ENCODE results near the gene KDM4C.

DNA sequence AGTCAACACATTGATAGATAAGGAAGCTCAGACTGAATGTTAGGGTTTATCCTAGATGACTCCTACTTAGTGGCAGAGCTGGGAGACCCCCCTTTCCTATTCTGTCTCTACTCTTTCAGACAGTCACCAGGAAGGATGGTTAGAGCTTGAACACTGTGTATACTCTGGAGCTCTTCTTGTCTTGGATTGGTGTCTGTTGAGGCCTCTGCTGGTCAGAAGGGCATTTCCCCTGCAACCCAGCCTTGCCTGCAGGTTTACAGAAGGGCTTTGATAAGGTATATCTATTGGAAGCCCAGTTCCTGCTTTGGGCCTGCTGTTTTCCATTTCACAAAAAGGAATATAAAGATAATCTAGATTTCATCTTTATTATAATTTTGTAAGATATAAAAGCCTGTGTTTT lies 71.8 kb downstream of the KDM4C start:
- TF ChIP-seq, protein P1, sequence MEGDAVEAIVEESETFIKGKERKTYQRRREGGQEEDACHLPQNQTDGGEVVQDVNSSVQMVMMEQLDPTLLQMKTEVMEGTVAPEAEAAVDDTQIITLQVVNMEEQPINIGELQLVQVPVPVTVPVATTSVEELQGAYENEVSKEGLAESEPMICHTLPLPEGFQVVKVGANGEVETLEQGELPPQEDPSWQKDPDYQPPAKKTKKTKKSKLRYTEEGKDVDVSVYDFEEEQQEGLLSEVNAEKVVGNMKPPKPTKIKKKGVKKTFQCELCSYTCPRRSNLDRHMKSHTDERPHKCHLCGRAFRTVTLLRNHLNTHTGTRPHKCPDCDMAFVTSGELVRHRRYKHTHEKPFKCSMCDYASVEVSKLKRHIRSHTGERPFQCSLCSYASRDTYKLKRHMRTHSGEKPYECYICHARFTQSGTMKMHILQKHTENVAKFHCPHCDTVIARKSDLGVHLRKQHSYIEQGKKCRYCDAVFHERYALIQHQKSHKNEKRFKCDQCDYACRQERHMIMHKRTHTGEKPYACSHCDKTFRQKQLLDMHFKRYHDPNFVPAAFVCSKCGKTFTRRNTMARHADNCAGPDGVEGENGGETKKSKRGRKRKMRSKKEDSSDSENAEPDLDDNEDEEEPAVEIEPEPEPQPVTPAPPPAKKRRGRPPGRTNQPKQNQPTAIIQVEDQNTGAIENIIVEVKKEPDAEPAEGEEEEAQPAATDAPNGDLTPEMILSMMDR (IDR thresholded peaks at IDR 0.05) = no peak
- TF ChIP-seq POLR2A (IDR thresholded peaks at IDR 0.05) (no peak), POLR2AphosphoS5 (IDR thresholded peaks at IDR 0.05) (no peak)
